PC-3 (cell line): ENCODE results near the gene MSL2. TPM values are rescaled to one million over a fixed set of nuclear protein-coding genes. Genes with fewer than 3 reads are reported as not detected.

Source experiments
- ATAC-seq: fragments of 200-7000 bp; cut with Tn5 transposase; 2 replicates; pipeline ENCODE4 v1.9.1; 2020; ENCODE audit warnings: mild to moderate bottlenecking, moderate library complexity
- BruUV-seq: library from RNA; stranded (reverse); fragments of 400-500 nt; replicated peaks from 2 replicates; lab custom pipeline; 2021; lab: Mats Ljungman, UMichigan
- CTCF ChIA-PET: fragments of 300-600 bp; sonication (Branson Sonifier 250); formaldehyde crosslinking; loops from one replicate; lab custom pipeline; 2022; ENCODE audit warnings: antibody characterized with exemption; lab: Charles Lee
- POLR2A ChIA-PET: fragments of 300-600 bp; sonication (Branson Sonifier 250); formaldehyde crosslinking; loops from one replicate; lab custom pipeline; 2022; ENCODE audit warnings: antibody characterized with exemption; ENCODE audit not compliant: unreplicated experiment; lab: Charles Lee
- DNase-seq: peaks from one replicate; pipeline ENCODE4 v3.0.0-alpha.2; 2015
- H2AFZ ChIP-seq: fragments of 300-600 bp; sonication (generic); 2 replicates; pipeline ENCODE4 v1.6.0; 2016; ENCODE audit warnings: antibody characterized with exemption, low read length
- H3F3A ChIP-seq: fragments of 300-600 bp; sonication (generic); one replicate; pipeline ENCODE4 v1.6.0; 2017; ENCODE audit warnings: antibody characterized with exemption, low read length, control low read depth, mild to moderate bottlenecking; ENCODE audit not compliant: unreplicated experiment
- H3K27ac ChIP-seq: fragments of 300-600 bp; sonication (generic); 2 replicates; pipeline ENCODE4 v1.5.1; 2016; ENCODE audit warnings: mild to moderate bottlenecking, low read length
- H3K27me3 ChIP-seq: fragments of 300-600 bp; sonication (generic); 2 replicates; pipeline ENCODE4 v1.6.1; 2016; ENCODE audit warnings: low read length, mixed read lengths
- H3K36me3 ChIP-seq: fragments of 300-600 bp; sonication (generic); 2 replicates; pipeline ENCODE4 v1.6.1; 2016; ENCODE audit warnings: low read depth, mixed run types, low read length, mixed read lengths
- H3K4me1 ChIP-seq: fragments of 300-600 bp; sonication (generic); 2 replicates; pipeline ENCODE4 v1.5.1; 2016; ENCODE audit warnings: low read length; ENCODE audit not compliant: insufficient read depth
- H3K4me2 ChIP-seq: fragments of 300-600 bp; sonication (generic); 2 replicates; pipeline ENCODE4 v1.6.0; 2016; ENCODE audit warnings: low read length
- H3K4me3 ChIP-seq: fragments of 300-600 bp; sonication (generic); 2 replicates; pipeline ENCODE4 v1.5.1; 2016; ENCODE audit warnings: mild to moderate bottlenecking, low read length, mixed read lengths
- H3K79me2 ChIP-seq: fragments of 300-600 bp; sonication (generic); 2 replicates; pipeline ENCODE4 v1.6.1; 2017; ENCODE audit warnings: low read length, mixed read lengths
- H3K9ac ChIP-seq: fragments of 300-600 bp; sonication (generic); 2 replicates; pipeline ENCODE4 v1.6.0; 2016; ENCODE audit warnings: mild to moderate bottlenecking, low read length
- H3K9me2 ChIP-seq: fragments of 300-600 bp; sonication (generic); replicated peaks from 2 replicates; pipeline ENCODE4 v1.6.1; 2016; ENCODE audit warnings: mixed run types, low read length, mixed read lengths
- H3K9me3 ChIP-seq: fragments of 300-600 bp; sonication (generic); 2 replicates; pipeline ENCODE4 v1.6.1; 2016; ENCODE audit warnings: low read length, mixed read lengths
- H4K20me1 ChIP-seq: fragments of 300-600 bp; sonication (generic); 2 replicates; pipeline ENCODE4 v1.6.1; 2016; ENCODE audit warnings: low read length, mixed read lengths
- EZH2 ChIP-seq: fragments of 300-600 bp; sonication (generic); IDR thresholded peaks from one replicate; pipeline ENCODE4 v1.6.1; 2017; ENCODE audit warnings: antibody characterized with exemption, mild to moderate bottlenecking, low read length; ENCODE audit not compliant: unreplicated experiment
- EZH2phosphoT487 ChIP-seq: fragments of 300-600 bp; sonication (generic); IDR thresholded peaks from 2 replicates; pipeline ENCODE4 v1.6.1; 2018; ENCODE audit warnings: mild to moderate bottlenecking, antibody characterized with exemption, low read length, borderline replicate concordance
- intact Hi-C: fragments of 100-400 bp; cut with micrococcal nuclease; formaldehyde crosslinking; loops from 2 replicates; pipeline ENCODE4 v1.9.0; 2023
- total RNA-seq: library from RNA; depleted of rRNA; stranded (reverse); fragments of >200 nt; gene quantifications from 2 replicates; pipeline ENCODE4 v1.2.3, GENCODE V29; 2014
- TF ChIP-seq, protein P1 (sequence below): fragments of 300-600 bp; sonication (generic); conservative IDR thresholded peaks from 2 replicates; pipeline ENCODE4 v1.5.1; 2017; ENCODE audit warnings: antibody characterized with exemption, low read depth, mild to moderate bottlenecking, low read length

MSL2 gene
- total RNA-seq, 1 experiment from 2014 or later, result 7.9 TPM

DNA sequence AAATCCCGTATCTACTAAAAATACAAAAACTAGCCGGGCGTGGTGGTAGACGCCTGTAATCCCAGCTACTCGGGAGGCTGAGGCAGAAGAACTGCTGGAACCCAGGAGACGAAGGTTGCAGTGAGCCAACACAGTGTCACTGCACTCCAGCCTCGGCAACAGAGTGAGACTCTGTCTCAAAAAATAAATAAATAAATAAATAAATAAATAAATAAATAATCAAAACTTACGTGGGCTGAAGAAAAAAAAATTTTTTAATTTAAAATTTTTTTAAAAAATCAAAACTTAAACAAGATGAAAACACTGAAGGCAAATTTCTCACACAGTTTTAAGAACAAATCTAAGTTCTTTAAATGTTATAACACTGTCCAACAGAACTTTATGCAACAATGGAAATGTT lies 14.4 kb downstream of the MSL2 start:
- no peak for DNase-seq
- H3K9me2 ChIP-seq, result no peaks in the 10 kb centered on the region
- H3K27ac ChIP-seq, result peak overlapping the region; percentile 26; the same call in 1 of the 2 replicates
- H3K4me3 ChIP-seq, result no peak overlapping the region
- H3K36me3 ChIP-seq, result no peaks in the 10 kb centered on the region
- peaks cover 10% of the 10 kb centered on the region; the same call in 1 of the 2 replicates for H3K4me1 ChIP-seq
- intact Hi-C loops, result no loop called here
- H4K20me1 ChIP-seq, result peaks cover 28% of the 10 kb centered on the region
- ChIA-PET CTCF (no interaction called here), POLR2A (no interaction called here)
- no peaks in the 10 kb centered on the region for H3K9me3 ChIP-seq
- no TSS peak for BruUV-seq
- no peak for ATAC-seq
- peaks cover 99% of the 10 kb centered on the region for H3K79me2 ChIP-seq
- H3F3A ChIP-seq, result no peaks in the 10 kb centered on the region
- TF ChIP-seq, protein P1, sequence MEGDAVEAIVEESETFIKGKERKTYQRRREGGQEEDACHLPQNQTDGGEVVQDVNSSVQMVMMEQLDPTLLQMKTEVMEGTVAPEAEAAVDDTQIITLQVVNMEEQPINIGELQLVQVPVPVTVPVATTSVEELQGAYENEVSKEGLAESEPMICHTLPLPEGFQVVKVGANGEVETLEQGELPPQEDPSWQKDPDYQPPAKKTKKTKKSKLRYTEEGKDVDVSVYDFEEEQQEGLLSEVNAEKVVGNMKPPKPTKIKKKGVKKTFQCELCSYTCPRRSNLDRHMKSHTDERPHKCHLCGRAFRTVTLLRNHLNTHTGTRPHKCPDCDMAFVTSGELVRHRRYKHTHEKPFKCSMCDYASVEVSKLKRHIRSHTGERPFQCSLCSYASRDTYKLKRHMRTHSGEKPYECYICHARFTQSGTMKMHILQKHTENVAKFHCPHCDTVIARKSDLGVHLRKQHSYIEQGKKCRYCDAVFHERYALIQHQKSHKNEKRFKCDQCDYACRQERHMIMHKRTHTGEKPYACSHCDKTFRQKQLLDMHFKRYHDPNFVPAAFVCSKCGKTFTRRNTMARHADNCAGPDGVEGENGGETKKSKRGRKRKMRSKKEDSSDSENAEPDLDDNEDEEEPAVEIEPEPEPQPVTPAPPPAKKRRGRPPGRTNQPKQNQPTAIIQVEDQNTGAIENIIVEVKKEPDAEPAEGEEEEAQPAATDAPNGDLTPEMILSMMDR, result no peak
- TF ChIP-seq EZH2phosphoT487 (no peak), EZH2 (no peak)
- no peaks in the 10 kb centered on the region for H3K27me3 ChIP-seq
- no peak overlapping the region for H2AFZ ChIP-seq
- no peak overlapping the region for H3K4me2 ChIP-seq
- H3K9ac ChIP-seq, result no peak overlapping the region

- Histone ChIP-seq H3F3A (no peaks in the 10 kb centered on the region), H2AFZ (no peak overlapping the region), H3K4me3 (no peak overlapping the region), H4K20me1 (peaks cover 38% of the 10 kb centered on the region), H3K4me1 (peaks cover 4% of the 10 kb centered on the region; the same call in 1 of the 2 replicates), H3K27me3 (no peaks in the 10 kb centered on the region), H3K9me2 (no peaks in the 10 kb centered on the region), H3K79me2 (peaks cover 99% of the 10 kb centered on the region), H3K9me3 (no peaks in the 10 kb centered on the region), H3K9ac (no peak overlapping the region), H3K4me2 (no peak overlapping the region), H3K36me3 (no peaks in the 10 kb centered on the region), H3K27ac (no peak overlapping the region)
- ChIA-PET POLR2A (no interaction called here), CTCF (no interaction called here)
- intact Hi-C loops, result no loop called here
- no TSS peak for BruUV-seq
- ATAC-seq, result no peak
- no peak for DNase-seq
- TF ChIP-seq, protein P1, result no peak
- TF ChIP-seq EZH2 (no peak), EZH2phosphoT487 (no peak)
These were observed 18.3 kb downstream of the MSL2 start for GRCh38 chr3:136177876-136178275.

DNA sequence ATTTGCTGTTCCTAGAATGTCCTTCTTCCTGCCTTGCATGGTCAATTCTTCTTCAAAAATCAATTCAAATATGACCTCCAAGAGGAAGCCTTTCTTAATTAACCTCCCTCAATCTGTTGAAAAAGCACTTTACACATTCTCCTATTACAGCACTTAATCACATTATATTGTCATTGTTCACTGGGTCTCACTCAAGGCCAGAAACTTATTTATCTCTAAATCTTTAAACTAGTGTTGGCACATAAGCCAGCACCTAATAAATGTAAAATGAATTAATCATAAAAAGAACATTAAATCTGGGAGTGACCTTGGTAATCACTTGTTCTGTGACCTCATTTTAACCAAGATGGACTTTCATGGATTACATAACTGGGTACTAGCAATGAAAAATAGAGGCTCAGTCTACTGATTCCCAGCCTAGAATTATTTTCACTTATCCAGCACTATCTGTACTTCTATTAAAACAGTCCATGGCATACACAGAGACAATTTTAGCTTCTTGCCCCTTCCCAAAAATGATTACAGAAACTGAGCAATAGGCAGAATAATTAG lies 22.1 kb downstream of the MSL2 start:
- ChIA-PET POLR2A (no interaction called here), CTCF (no interaction called here)
- no peak overlapping the region for H2AFZ ChIP-seq
- peaks cover 3% of the 10 kb centered on the region for H3F3A ChIP-seq
- peaks cover 24% of the 10 kb centered on the region for H4K20me1 ChIP-seq
- no peaks in the 10 kb centered on the region for H3K9me3 ChIP-seq
- no peaks in the 10 kb centered on the region for H3K36me3 ChIP-seq
- TF ChIP-seq, protein P1, result no peak
- TF ChIP-seq EZH2phosphoT487 (no peak), EZH2 (no peak)
- H3K9ac ChIP-seq, result no peak overlapping the region
- H3K79me2 ChIP-seq, result peaks cover 100% of the 10 kb centered on the region
- no peak overlapping the region for H3K27ac ChIP-seq
- no peaks in the 10 kb centered on the region for H3K27me3 ChIP-seq
- DNase-seq (no peak), ATAC-seq (no peak)
- intact Hi-C loops, result no loop called here
- no peaks in the 10 kb centered on the region for H3K9me2 ChIP-seq
- H3K4me1 ChIP-seq, result peaks cover 16% of the 10 kb centered on the region
- no peak overlapping the region for H3K4me3 ChIP-seq
- H3K4me2 ChIP-seq, result no peak overlapping the region
- no TSS peak for BruUV-seq
